BJ (cell line): ENCODE data around the gene LAMP1. TPM values are rescaled to one million over a fixed set of nuclear protein-coding genes. Genes with fewer than 3 reads are reported as not detected.

Experiments used
- CTCF ChIA-PET: fragments of 350-600 bp; formaldehyde crosslinking; extraction: SDS; loops from one replicate; lab custom pipeline; 2021; ENCODE audit warnings: antibody characterized with exemption, inconsistent platforms; lab: Yijun Ruan, JAX
- POLR2A ChIA-PET: fragments of 300-600 bp; sonication (Branson Sonifier 250); formaldehyde crosslinking; extraction: SDS; loops from one replicate; lab custom pipeline; 2021; ENCODE audit warnings: antibody characterized with exemption; lab: Charles Lee
- DNase-seq: peaks from one replicate; pipeline ENCODE4 v3.0.0-alpha.2; 2011; ENCODE audit warnings: low read depth
- H3K27me3 ChIP-seq: 2 replicates; pipeline ENCODE4 v1.6.0; 2011; ENCODE audit warnings: low read length; ENCODE audit not compliant: control insufficient read depth, insufficient read depth
- H3K36me3 ChIP-seq: 2 replicates; pipeline ENCODE4 v1.5.1; 2011; ENCODE audit warnings: low read length; ENCODE audit not compliant: control insufficient read depth, insufficient read depth
- H3K4me3 ChIP-seq: 2 replicates; pipeline ENCODE4 v1.5.1; 2011; ENCODE audit warnings: low read depth, mild to moderate bottlenecking, control low read depth, low read length
- CTCF ChIP-seq: IDR thresholded peaks from 2 replicates; pipeline ENCODE4 v1.5.1; 2011; ENCODE audit warnings: low read depth, mild to moderate bottlenecking, control low read depth, inconsistent platforms, low read length, moderate library complexity; ENCODE audit not compliant: insufficient read depth
- polyA plus RNA-seq: library from polyadenylated mRNA; depleted of rRNA; stranded (reverse); fragments of >200 nt; gene quantifications from 2 replicates; pipeline ENCODE4 v1.2.3, GENCODE V29; 2011

LAMP1 gene
- polyA plus RNA-seq, 1 experiment = 274 TPM

GRCh38 chr13:113337556-113337955, 40.5 kb downstream of the LAMP1 start:
- POLR2A ChIA-PET = interaction anchor here (0.6 kb wide), 1 partner anchor 26 kb away, joined by 3 read pairs; no protein-coding TSS in a partner anchor
- no peak for TF ChIP-seq CTCF
- no peak overlapping the region for H3K4me3 ChIP-seq
- no peaks in the 10 kb centered on the region for H3K36me3 ChIP-seq
- DNase-seq = no peak
- H3K27me3 ChIP-seq = no peaks in the 10 kb centered on the region
- CTCF ChIA-PET = no interaction called here

DNA sequence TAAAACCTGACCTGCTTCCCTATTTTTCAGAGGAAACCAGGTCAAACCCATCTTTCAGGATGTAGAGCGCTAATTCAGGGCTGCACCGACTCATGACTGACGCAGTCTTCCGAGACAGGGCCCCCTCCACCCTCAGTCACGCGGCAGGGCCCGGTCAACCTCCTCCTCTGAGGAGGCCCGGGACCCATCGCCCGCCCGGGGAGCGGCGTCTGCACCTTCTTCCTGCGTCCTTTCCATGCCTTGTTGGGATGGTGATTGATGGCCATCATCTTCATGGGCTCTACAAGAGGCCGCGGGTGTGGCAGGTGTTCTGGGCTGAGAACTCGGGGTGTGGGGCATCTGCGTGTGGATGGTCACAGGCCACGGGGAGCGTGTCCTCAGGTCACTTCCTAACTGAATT, 40.9 kb downstream of the LAMP1 start:
- H3K27me3 ChIP-seq = no peaks in the 10 kb centered on the region
- no peak for TF ChIP-seq CTCF
- no peaks in the 10 kb centered on the region for H3K36me3 ChIP-seq
- H3K4me3 ChIP-seq = no peak overlapping the region
- CTCF ChIA-PET = no interaction called here
- no peak for DNase-seq
- POLR2A ChIA-PET = no interaction called here

DNA sequence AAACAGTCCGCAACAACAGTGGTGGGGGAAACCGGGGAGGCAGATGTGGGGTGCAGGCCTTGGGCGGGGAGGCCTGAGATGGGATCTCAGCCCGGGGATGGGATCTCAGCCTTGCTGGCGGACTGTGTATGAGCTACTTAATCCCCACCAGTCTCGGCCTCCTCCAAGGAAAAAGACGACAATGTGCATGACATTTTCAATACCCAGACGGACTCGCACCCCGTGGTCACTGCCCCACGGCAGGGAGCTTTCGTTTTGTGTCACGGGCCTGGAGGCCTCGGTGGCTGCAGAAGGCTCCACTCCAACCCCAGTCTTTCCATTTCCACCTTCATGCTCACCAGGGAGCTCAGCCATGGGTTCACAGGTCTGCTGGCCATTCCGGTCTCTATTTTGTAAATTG, 41.4 kb downstream of the LAMP1 start:
- H3K27me3 ChIP-seq = no peaks in the 10 kb centered on the region
- H3K36me3 ChIP-seq = no peaks in the 10 kb centered on the region
- H3K4me3 ChIP-seq = no peak overlapping the region
- DNase-seq = no peak
- POLR2A ChIA-PET = interaction anchor here (0.6 kb wide), 1 partner anchor 130 kb away, joined by 6 read pairs; the partner anchor contains the start of gene PCID2
- CTCF ChIA-PET = no interaction called here
- TF ChIP-seq CTCF = no peak

DNA sequence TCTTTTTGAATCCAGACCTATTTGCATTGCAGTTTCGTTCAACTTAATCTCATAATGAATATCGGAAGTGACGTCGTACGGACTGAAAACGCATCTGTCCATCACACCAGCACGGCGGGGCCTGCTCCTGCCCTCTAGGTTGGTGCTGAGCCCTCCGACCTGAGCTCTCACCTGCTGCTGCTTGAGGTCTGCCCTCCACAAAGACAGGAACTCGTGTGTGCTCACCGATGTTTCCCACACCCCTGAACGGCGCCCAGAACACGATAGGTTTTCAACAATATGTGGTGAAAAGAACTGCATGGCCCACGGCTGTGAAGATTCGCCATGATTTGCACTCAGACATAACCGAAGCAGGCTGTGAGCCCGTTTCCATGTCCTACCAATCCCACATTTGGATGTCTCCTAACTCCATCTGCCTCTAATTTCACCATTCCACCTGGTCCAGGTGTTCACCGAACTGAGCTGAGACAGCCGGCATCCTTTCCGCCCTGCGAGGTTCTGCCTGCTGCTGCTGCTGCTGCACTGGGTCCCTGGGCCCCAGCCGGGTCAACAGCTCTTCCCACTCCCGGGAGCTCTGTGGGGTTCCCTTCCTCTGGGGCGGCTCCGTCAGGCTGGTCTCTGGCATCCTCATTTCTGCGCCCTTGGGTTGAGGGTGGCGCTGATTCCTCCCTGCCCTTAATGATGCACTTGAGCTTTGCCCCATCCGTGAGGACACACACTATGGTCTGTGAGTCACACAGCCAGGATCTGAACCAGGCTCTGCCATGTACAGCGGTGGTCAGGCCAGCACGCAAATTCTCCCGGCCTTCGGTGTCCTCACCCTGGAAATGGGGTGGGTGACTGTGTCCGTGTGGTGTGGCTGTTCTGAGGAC, 46.0 kb downstream of the LAMP1 start:
- Histone ChIP-seq H3K27me3 (no peaks in the 10 kb centered on the region), H3K4me3 (no peak overlapping the region), H3K36me3 (no peaks in the 10 kb centered on the region)
- CTCF ChIA-PET = interaction anchor here (0.6 kb wide), 1 partner anchor 17 kb away, joined by 3 read pairs; no protein-coding TSS in a partner anchor
- no peak for DNase-seq
- POLR2A ChIA-PET = no interaction called here
- TF ChIP-seq CTCF = no peak

DNA sequence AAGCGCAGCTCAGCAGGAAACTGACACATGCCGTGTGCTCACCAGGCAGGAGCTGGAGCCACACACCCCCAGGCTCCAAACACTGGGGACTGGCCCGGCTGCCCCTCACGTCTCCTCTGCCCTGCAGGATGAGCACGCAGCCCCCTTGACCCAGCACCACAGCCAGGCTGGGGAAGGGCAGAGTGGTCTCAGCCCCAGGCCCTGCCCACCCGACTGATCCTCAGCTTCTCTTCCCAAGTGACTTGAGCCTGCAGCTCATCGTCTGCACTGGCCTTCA, 46.6 kb downstream of the LAMP1 start:
- POLR2A ChIA-PET = no interaction called here

More for the DNA sequence above, 46.6 kb downstream of the LAMP1 start:
- no peaks in the 10 kb centered on the region for H3K36me3 ChIP-seq
- CTCF ChIA-PET = interaction anchor here (0.6 kb wide), 1 partner anchor 18 kb away, joined by 3 read pairs; no protein-coding TSS in a partner anchor
- H3K27me3 ChIP-seq = no peaks in the 10 kb centered on the region
- H3K4me3 ChIP-seq = no peak overlapping the region
- no peak for DNase-seq
- TF ChIP-seq CTCF = no peak
